GM21786 (cell line): ENCODE data around the gene ABCG1.

Experiments used
- ATAC-seq: cut with Tn5 transposase; IDR thresholded peaks from one replicate; pipeline ENCODE4 v1.9.1; 2021; ENCODE audit not compliant: unreplicated experiment

Gene ABCG1

GRCh38 chr21:42317826-42318746 is 99.1 kb downstream of the ABCG1 start:
- ATAC-seq, result no peak

- ATAC-seq, result no peak
Observed at GRCh38 chr21:42319376-42319775, 100.4 kb downstream of the ABCG1 start.

- ATAC-seq, result no peak
Observed at GRCh38 chr21:42319851-42320572, 101.1 kb downstream of the ABCG1 start.

GRCh38 chr21:42320791-42321190 is 101.9 kb downstream of the ABCG1 start:
- no peak for ATAC-seq

GRCh38 chr21:42321231-42321630 is 102.3 kb downstream of the ABCG1 start:
- no peak for ATAC-seq

- ATAC-seq, result no peak
Observed at GRCh38 chr21:42321845-42322244, 102.9 kb downstream of the ABCG1 start.

GRCh38 chr21:42324896-42325295 is 106.0 kb downstream of the ABCG1 start:
- no peak for ATAC-seq

- no peak for ATAC-seq
Observed at GRCh38 chr21:42330380-42331371, 111.7 kb downstream of the ABCG1 start.

- no peak for ATAC-seq
Observed at GRCh38 chr21:42331660-42332059, 112.7 kb downstream of the ABCG1 start.

- ATAC-seq, result no peak
Observed at GRCh38 chr21:42332557-42333317, 113.8 kb downstream of the ABCG1 start.

- no peak for ATAC-seq
Observed at GRCh38 chr21:42336054-42336453, 117.1 kb downstream of the ABCG1 start.

GRCh38 chr21:42337276-42337675 is 118.3 kb downstream of the ABCG1 start:
- no peak for ATAC-seq

- ATAC-seq, result no peak
Observed at GRCh38 chr21:42337830-42338728, 119.1 kb downstream of the ABCG1 start.

- no peak for ATAC-seq
Observed at GRCh38 chr21:42338729-42339715, 120.1 kb downstream of the ABCG1 start.

GRCh38 chr21:42340187-42341050 is 121.5 kb downstream of the ABCG1 start:
- ATAC-seq, result no peak

- no peak for ATAC-seq
Observed at GRCh38 chr21:42341776-42342542, 123.0 kb downstream of the ABCG1 start.
